ENCODE results near the gene FARP1.

FARP1 gene

DNA sequence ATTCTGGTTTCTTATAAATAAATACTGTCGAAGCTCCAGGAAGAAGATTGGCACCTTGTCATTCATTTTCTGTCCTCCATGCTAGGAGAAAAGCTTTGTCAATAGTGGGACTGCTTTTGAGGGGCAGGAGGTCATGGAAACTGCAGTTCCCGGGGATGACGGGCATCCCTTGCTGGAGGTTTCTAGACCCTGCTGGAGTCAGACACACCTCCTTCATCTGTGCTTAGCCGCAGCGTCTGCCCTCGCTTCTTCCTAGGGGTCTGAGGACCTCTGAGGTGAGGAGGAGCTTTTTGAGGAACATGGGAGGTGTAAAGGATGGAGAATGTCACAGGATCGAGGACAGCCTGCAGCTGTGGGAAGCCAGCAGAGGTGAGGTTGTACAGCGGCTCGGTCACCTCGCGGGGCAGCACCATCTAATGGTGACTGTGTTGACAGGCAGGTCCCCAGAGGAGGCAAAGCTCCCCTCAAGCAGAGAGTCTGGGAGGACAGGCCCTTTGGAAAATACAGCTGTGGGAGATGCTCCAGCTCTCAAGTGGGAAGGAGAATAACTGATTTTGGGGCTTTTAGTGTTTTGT is 206.9 kb downstream of the FARP1 start:
- Histone ChIP-seq H3K9me3 (ENCODE audit: control insufficient read depth, insufficient read depth, low read depth, low read length) (no peaks in the 10 kb centered on the region), H3K4me1 (ENCODE audit: control insufficient read depth, insufficient read depth, low read length) (no peaks in the 10 kb centered on the region), H3K4me3 (ENCODE audit: low read depth, low read length) (no peak overlapping the region), H3K27ac (ENCODE audit: extremely low read depth, low read depth, low read length) (no peak overlapping the region), H3K36me3 (ENCODE audit: control insufficient read depth in 2 of 2, insufficient read depth in 1 of 2, low read length in 2 of 2) (no peaks in the 10 kb centered on the region)
- ChIA-PET CTCF (interaction anchor here (0.8 kb wide), 1 partner anchor 246 kb away, joined by 7 read pairs; no protein-coding TSS in a partner anchor), POLR2A (no interaction called here)
- TF ChIP-seq, protein P1, sequence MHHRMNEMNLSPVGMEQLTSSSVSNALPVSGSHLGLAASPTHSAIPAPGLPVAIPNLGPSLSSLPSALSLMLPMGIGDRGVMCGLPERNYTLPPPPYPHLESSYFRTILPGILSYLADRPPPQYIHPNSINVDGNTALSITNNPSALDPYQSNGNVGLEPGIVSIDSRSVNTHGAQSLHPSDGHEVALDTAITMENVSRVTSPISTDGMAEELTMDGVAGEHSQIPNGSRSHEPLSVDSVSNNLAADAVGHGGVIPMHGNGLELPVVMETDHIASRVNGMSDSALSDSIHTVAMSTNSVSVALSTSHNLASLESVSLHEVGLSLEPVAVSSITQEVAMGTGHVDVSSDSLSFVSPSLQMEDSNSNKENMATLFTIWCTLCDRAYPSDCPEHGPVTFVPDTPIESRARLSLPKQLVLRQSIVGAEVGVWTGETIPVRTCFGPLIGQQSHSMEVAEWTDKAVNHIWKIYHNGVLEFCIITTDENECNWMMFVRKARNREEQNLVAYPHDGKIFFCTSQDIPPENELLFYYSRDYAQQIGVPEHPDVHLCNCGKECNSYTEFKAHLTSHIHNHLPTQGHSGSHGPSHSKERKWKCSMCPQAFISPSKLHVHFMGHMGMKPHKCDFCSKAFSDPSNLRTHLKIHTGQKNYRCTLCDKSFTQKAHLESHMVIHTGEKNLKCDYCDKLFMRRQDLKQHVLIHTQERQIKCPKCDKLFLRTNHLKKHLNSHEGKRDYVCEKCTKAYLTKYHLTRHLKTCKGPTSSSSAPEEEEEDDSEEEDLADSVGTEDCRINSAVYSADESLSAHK (tag by site-specific recombination; IDR thresholded peaks at IDR 0.05): peak; percentile 60; the same call in 1 of the 2 replicates
- TF ChIP-seq ZNF549 (tag by site-specific recombination; IDR thresholded peaks at IDR 0.05): no peak

DNA sequence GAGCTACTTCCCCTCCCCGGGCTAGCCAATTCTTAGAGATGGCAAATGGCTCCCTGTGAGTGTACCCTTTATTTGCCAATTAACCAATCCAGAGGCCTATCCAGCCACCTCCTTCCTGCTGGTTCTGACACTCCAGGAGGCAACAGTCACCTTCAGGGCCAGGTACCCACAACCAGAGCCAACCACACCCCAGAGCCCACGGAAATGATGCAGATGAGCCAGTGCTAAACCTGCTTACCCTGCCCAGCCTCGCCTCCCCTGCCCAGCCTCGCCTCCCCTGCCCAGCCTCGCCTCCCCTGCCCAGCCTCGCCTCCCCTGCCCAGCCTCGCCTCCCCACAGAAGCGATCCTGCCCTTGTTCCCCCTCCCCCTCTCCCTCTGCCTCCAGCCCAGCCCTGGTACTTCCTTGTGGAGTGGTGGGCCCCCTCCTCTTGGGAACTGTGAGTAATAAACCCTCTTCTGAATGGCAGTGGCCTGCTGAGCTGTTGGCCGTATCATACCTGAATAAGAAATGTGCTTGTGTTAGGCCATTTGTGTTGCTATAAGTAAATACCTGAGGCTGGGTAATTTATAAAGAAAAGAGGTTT is 207.9 kb downstream of the FARP1 start:
- ChIA-PET CTCF (no interaction called here), POLR2A (no interaction called here)
- TF ChIP-seq ZIC2 (tag by site-specific recombination; IDR thresholded peaks at IDR 0.05) (no peak), ZNF24 (tag by site-specific recombination; IDR thresholded peaks at IDR 0.05) (no peak), ZNF266 (tag by site-specific recombination; IDR thresholded peaks at IDR 0.05; ENCODE audit: low read depth) (peak; percentile 95)

DNA sequence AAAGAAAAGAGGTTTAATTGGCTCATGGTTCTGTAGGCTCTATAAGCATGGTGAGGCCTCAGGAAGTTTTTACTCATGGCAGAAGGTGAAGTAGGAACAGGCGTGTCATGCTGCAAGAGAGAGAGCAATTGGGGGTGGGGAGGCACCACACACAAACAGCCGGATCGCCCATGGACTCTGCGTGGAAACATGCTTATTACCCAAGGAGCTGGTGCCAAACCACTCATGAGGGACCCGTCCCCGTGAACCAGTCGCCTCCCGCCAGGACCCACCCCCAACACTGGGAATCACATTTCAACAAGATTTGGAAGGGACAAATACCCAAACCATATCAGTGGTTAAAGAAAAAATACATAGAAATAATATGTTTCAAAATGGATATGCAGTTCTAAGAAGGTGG is 208.7 kb downstream of the FARP1 start:
- no peaks in the 10 kb centered on the region for H3K9me3 ChIP-seq (ENCODE audit: control insufficient read depth, insufficient read depth, low read depth, low read length)
- CTCF ChIA-PET: no interaction called here
- no peak overlapping the region for H3K27ac ChIP-seq (ENCODE audit: extremely low read depth, low read depth, low read length)
- no peak overlapping the region for H3K4me3 ChIP-seq (ENCODE audit: low read depth, low read length)
- TF ChIP-seq PRDM2 (tag by site-specific recombination; IDR thresholded peaks at IDR 0.05; ENCODE audit: borderline replicate concordance) (no peak), ZNF785 (tag by site-specific recombination; IDR thresholded peaks at IDR 0.05) (no peak), ZNF571 (tag by site-specific recombination; IDR thresholded peaks at IDR 0.05) (no peak), ZNF121 (tag by site-specific recombination; IDR thresholded peaks at IDR 0.05) (no peak), RBAK (tag by site-specific recombination; IDR thresholded peaks at IDR 0.05) (no peak), ZNF148 (tag by site-specific recombination; IDR thresholded peaks at IDR 0.05; ENCODE audit: borderline replicate concordance) (no peak), ZNF664 (tag by site-specific recombination; IDR thresholded peaks at IDR 0.05) (no peak), ZNF530 (tag by site-specific recombination; IDR thresholded peaks at IDR 0.05; ENCODE audit: low read depth) (no peak), ZNF660 (tag by site-specific recombination; IDR thresholded peaks at IDR 0.05) (no peak)
- POLR2A ChIA-PET: no interaction called here
- H3K4me1 ChIP-seq (ENCODE audit: control insufficient read depth, insufficient read depth, low read length): no peaks in the 10 kb centered on the region
- H3K36me3 ChIP-seq (ENCODE audit: control insufficient read depth in 2 of 2, insufficient read depth in 1 of 2, low read length in 2 of 2): no peaks in the 10 kb centered on the region

More for the DNA sequence above, 207.9 kb downstream of the FARP1 start:
- Histone ChIP-seq H3K27ac (ENCODE audit: extremely low read depth, low read depth, low read length) (no peak overlapping the region), H3K4me1 (ENCODE audit: control insufficient read depth, insufficient read depth, low read length) (no peaks in the 10 kb centered on the region), H3K9me3 (ENCODE audit: control insufficient read depth, insufficient read depth, low read depth, low read length) (no peaks in the 10 kb centered on the region), H3K4me3 (ENCODE audit: low read depth, low read length) (no peak overlapping the region), H3K36me3 (ENCODE audit: control insufficient read depth in 2 of 2, insufficient read depth in 1 of 2, low read length in 2 of 2) (no peaks in the 10 kb centered on the region)
